Choroid plexus epithelial cell (primary cell): ENCODE data around the gene FBXO7.
"Not testable (repeated sequence)": the region's sequence is repeated elsewhere in the genome, so short reads cannot be mapped to it uniquely, and the experiment has no call there.

ENCODE experiments used
- DNase-seq: peaks from one replicate; pipeline ENCODE4 v3.0.0-alpha.2; 2010; ENCODE audit warnings: low read depth
- H3K4me3 ChIP-seq: 2 replicates; pipeline ENCODE4 v1.5.1; 2011; ENCODE audit warnings: low read depth, mild to moderate bottlenecking, control low read depth, low read length, moderate library complexity
- TF ChIP-seq, protein P1 (sequence below): conservative IDR thresholded peaks from 2 replicates; pipeline ENCODE4 v1.5.1; 2011; ENCODE audit warnings: low read depth, mild to moderate bottlenecking, control low read depth, inconsistent platforms, low read length, moderate library complexity

The FBXO7 gene

DNA sequence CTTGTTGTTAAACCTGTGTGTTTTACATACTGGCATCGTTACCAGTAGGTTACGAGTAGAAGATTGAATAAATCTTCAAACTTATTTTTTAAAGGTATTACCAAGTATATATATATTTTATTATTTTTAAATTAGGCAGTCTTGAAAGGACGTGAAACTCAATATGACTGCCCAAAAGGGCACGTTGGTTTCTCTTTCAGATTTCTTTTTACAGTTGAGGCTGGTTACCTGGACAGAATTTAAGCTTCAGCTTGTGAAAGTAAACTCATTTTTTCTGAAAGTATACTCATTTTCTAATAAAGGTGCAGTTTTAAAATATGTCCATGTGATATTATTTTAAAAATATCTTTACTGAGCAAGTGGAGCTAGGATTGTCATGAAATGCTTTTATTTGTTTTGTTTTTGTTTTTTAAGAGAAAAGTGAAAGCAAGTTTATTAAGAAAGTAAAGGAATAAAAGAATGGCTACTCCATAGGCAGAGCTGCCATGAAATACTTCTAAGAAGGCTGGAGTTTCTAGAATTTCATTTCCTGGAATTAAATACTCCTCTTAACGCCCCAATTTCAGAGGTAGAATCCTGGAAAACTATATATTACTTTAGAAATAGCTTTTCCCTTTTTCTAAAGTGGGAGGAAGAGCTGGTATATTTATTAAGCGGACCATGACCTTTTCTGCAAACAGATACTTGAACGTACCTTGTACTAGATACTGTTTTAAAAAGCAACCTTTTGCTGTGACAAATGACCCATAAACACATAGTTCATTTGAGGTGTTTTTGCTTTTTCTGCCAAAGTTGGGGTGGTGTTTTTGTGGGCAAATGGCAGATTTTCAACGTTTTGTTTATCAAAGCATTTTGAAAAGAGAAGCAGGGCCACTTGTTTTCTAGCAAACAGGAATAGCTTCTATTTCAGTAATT lies 1.9 kb downstream of the FBXO7 start:
- DNase-seq = no peak
- TF ChIP-seq, protein P1, sequence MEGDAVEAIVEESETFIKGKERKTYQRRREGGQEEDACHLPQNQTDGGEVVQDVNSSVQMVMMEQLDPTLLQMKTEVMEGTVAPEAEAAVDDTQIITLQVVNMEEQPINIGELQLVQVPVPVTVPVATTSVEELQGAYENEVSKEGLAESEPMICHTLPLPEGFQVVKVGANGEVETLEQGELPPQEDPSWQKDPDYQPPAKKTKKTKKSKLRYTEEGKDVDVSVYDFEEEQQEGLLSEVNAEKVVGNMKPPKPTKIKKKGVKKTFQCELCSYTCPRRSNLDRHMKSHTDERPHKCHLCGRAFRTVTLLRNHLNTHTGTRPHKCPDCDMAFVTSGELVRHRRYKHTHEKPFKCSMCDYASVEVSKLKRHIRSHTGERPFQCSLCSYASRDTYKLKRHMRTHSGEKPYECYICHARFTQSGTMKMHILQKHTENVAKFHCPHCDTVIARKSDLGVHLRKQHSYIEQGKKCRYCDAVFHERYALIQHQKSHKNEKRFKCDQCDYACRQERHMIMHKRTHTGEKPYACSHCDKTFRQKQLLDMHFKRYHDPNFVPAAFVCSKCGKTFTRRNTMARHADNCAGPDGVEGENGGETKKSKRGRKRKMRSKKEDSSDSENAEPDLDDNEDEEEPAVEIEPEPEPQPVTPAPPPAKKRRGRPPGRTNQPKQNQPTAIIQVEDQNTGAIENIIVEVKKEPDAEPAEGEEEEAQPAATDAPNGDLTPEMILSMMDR = no peak
- peak overlapping the region; percentile 94 for H3K4me3 ChIP-seq

DNA sequence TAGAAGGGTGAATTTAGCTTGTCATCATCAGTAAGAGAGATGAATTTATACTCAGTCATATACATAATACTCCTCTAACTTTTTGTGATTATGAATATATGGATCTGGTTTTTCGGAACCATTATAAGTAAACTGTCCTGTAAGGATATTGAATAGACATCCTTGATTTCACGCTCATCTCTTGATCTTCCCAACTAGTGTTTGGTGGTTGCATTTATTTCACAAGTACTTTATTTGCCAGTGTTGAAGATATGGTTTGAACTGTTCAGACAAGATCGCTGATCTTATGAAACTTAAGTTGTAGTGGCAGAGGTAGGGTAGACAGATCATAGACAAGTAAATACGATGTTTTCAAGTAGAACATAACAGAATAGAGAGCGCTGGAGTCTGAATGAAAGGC lies 3.0 kb downstream of the FBXO7 start:
- no peak for DNase-seq
- H3K4me3 ChIP-seq = no peak overlapping the region
- TF ChIP-seq, protein P1 = no peak

DNA sequence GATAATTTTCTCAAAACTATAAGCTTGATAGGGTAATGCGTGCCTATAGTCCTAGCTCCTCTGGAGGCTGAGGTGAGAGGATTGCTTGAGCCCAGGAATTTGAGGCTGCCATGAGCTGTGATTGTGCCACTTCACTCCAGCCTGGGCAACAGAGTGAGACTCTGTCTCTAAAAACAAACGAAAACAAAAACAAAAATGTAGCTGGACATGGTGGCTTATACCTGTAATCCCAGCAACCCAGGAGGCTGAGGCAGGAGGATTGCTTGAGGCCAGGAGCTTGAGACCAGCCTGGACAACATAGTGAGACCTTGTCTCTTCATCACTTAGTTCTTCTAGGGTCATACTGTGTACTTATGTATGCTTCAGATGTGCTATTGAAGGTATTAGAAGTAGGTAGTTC lies 3.9 kb downstream of the FBXO7 start:
- not testable (repeated sequence) for H3K4me3 ChIP-seq, DNase-seq

DNA sequence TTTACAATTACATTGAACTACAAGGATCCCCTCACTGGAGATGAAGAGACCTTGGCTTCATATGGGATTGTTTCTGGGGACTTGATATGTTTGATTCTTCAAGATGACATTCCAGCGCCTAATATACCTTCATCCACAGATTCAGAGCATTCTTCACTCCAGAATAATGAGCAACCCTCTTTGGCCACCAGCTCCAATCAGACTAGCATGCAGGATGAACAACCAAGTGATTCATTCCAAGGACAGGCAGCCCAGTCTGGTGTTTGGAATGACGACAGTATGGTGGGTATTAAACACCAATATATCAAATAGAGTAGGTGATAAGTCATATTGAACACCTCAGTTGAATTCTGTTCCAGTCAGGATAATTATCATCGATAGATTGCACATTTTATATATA lies 4.4 kb downstream of the FBXO7 start:
- DNase-seq = no peak
- no peak overlapping the region for H3K4me3 ChIP-seq
- TF ChIP-seq, protein P1 = no peak

DNA sequence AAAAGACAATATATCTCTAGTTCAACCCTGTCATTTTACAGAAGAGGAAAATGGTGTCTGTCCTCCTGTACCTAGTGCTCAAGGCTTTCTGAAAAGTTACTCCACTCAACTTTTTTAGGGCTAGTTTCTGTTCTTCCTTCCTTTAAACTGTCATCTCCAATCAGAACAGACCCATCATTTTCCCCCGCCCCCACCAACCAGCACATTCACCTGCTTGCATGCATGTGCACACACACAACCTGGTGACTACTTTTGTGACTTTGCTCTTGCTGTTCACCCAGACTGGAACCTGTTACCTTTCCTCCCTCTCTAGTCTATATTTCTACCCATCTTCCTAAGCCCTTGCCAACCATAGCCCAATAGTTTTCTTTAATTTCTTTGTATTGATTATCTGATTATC lies 5.6 kb downstream of the FBXO7 start:
- no peak overlapping the region for H3K4me3 ChIP-seq
- DNase-seq = no peak
- TF ChIP-seq, protein P1 = no peak

DNA sequence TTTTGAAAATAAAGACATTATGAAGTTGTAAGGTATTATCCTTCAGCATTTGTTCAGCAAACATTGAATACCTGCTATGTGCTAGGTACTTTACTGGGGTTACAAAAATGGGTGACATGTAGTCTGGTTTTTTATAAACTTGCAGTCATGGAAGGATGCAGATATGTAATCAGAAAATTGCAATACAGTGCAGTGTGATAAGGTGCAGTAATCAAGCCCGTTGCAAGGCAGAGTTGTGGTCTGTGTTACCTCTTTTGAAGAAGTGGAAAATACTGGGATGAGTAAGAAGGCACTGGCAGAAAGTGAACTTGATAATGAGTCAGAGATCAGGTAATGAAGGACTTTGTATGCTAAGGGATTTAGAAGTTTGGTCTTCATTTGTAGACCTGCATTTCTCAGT lies 8.1 kb downstream of the FBXO7 start:
- no peak for DNase-seq
- TF ChIP-seq, protein P1 = no peak
- H3K4me3 ChIP-seq = no peak overlapping the region

DNA sequence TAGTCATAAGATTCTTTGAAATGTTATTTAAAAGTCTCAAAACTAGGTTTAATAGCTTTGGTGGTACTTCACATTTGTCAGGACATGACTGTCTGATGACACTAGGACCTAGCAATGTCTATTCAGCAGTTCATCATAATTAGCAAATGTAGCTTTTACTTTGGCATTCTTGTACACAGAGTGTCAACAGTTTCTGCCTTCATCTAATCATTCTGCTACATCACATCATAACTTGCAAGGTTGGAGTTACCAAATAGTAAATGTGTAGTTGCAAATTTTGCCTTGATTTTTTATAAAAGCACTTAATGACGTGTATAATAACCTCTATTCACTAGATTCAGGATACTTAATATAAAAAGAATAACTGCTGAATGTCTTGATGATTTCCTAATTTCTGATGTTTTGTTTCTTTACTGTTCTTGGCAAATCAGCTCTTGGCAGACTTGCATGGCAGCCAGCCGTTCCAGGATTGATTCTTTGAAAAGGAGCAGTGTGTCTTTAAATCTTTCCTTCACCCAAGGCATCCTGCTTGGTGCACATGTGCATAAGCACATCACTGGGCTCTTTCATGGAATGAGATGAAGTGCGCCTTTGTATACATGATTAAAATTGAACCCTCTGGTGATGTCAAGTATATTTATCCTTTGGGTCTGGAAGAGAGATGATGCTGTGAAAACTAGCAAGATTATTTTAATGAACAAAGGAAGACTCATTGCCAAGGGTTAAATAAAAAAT lies 12.2 kb downstream of the FBXO7 start:
- TF ChIP-seq, protein P1 = no peak
- no peak for DNase-seq
- H3K4me3 ChIP-seq = no peak overlapping the region
